Measurements from ENCODE around the gene TRAPPC12.

DNA sequence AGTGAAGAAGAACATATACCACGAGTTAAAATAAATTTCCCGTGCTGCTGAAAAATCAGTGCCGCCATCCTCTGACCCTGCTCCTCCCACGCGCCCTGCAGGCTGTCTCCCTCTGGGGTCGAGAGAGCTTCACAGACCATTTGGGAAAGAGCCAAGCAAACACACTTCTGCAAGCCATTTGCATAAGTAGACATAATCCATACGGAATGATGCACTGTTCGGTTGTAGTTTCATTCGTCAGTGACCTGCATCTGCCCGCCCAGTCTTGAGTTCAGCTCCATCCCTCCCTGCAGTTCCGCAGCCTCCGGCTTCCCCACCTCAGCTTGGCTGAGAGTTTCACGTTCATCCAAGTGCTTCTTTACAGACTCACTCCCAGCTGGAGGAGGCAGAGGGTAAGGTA, 69.6 kb downstream of the TRAPPC12 start:
- TF ChIP-seq, protein P1, sequence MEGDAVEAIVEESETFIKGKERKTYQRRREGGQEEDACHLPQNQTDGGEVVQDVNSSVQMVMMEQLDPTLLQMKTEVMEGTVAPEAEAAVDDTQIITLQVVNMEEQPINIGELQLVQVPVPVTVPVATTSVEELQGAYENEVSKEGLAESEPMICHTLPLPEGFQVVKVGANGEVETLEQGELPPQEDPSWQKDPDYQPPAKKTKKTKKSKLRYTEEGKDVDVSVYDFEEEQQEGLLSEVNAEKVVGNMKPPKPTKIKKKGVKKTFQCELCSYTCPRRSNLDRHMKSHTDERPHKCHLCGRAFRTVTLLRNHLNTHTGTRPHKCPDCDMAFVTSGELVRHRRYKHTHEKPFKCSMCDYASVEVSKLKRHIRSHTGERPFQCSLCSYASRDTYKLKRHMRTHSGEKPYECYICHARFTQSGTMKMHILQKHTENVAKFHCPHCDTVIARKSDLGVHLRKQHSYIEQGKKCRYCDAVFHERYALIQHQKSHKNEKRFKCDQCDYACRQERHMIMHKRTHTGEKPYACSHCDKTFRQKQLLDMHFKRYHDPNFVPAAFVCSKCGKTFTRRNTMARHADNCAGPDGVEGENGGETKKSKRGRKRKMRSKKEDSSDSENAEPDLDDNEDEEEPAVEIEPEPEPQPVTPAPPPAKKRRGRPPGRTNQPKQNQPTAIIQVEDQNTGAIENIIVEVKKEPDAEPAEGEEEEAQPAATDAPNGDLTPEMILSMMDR (IDR thresholded peaks at IDR 0.05): no peak
- no peak for TF ChIP-seq POLR2A (IDR thresholded peaks at IDR 0.05)

All from tibial nerve (tissue), 3 donors.